Measurements from ENCODE around the gene MDM4. TPM values are rescaled to one million over a fixed set of nuclear protein-coding genes. Genes with fewer than 3 reads are reported as not detected.

The MDM4 gene
- total RNA-seq, 2 donors from 2014 or later, result 38.0 to 66.9 TPM

DNA sequence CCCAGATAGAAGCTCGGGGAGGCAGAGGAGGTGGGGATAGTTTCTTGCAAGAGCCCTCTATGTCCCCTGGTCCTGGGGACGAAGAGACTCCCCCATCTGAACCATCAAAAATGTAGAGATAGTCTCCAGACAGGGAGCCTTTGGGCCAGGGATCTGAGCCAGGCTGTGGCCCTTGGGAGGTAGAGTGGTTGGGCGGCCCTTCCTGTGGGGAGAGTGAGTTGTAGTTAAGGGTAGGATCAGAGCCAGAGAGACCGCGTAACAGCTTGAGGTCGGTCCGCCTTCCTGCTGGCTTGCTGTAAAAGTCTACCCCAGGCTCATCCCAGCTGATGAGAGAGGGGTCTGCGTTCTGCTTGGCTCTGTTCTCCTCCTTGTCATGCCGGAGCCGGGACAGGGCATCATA lies 46.9 kb upstream of the MDM4 start:
- Histone ChIP-seq H3K4me3 (no peak overlapping the region), H3K9me3 (no peaks in the 10 kb centered on the region), H3K27me3 (replicated peaks; ENCODE audit: insufficient read depth) (no peaks in the 10 kb centered on the region), H3K4me1 (replicated peaks) (peaks cover 8% of the 10 kb centered on the region), H3K36me3 (peaks cover 0 to 7% of the 10 kb centered on the region in 2 donors), H3K27ac (no peak overlapping the region)
- TF ChIP-seq, protein P1, sequence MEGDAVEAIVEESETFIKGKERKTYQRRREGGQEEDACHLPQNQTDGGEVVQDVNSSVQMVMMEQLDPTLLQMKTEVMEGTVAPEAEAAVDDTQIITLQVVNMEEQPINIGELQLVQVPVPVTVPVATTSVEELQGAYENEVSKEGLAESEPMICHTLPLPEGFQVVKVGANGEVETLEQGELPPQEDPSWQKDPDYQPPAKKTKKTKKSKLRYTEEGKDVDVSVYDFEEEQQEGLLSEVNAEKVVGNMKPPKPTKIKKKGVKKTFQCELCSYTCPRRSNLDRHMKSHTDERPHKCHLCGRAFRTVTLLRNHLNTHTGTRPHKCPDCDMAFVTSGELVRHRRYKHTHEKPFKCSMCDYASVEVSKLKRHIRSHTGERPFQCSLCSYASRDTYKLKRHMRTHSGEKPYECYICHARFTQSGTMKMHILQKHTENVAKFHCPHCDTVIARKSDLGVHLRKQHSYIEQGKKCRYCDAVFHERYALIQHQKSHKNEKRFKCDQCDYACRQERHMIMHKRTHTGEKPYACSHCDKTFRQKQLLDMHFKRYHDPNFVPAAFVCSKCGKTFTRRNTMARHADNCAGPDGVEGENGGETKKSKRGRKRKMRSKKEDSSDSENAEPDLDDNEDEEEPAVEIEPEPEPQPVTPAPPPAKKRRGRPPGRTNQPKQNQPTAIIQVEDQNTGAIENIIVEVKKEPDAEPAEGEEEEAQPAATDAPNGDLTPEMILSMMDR (IDR thresholded peaks at IDR 0.05), result no peak
- TF ChIP-seq POLR2AphosphoS5 (IDR thresholded peaks at IDR 0.05) (no peak), POLR2A (IDR thresholded peaks at IDR 0.05) (no peak)
- intact Hi-C loops (cut with DNase I), result no loop called here
- DNase-seq (ENCODE audit: low spot score), result no peak
- WGBS, result 87% methylated on average over 10 of the region's 10 CpGs

GRCh38 chr1:204471687-204472086 lies 44.5 kb upstream of the MDM4 start:
- WGBS, result 85% methylated on average over 4 of the region's 4 CpGs

DNA sequence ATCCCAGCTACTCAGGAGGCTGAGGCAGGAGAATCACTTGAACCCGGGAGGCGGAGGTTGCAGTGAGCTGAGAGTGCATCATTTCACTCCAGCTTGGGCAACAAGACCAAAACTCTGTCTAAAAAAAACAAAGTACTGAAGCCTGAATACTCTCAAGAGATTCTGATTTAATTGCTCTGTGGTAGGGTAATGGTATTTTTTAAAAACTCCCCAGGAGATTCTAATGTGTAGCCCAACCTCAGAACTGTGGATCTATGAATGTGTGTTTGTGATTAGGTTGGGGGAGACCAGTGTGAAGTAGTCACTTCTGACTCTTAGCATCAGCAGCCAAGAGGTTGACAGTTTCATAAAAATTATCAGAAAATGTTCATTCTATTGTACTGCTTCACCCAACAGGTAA lies 43.5 kb upstream of the MDM4 start:
- Histone ChIP-seq H3K36me3 (peaks cover 0 to 7% of the 10 kb centered on the region in 2 donors), H3K4me3 (no peak overlapping the region), H3K27me3 (replicated peaks; ENCODE audit: insufficient read depth) (no peaks in the 10 kb centered on the region), H3K9me3 (no peaks in the 10 kb centered on the region), H3K27ac (no peak overlapping the region), H3K4me1 (replicated peaks) (no peaks in the 10 kb centered on the region)
- DNase-seq (ENCODE audit: low spot score), result no peak
- 98% methylated on average over 2 of the region's 2 CpGs for WGBS
- TF ChIP-seq POLR2A (IDR thresholded peaks at IDR 0.05), result no peak
- TF ChIP-seq, protein P1 (IDR thresholded peaks at IDR 0.05), result no peak
- TF ChIP-seq POLR2AphosphoS5 (IDR thresholded peaks at IDR 0.05), result no peak
- intact Hi-C loops (cut with DNase I), result no loop called here

More at GRCh38 chr1:204471687-204472086, 44.5 kb upstream of the MDM4 start:
- Histone ChIP-seq H3K4me1 (replicated peaks) (peaks cover 4% of the 10 kb centered on the region), H3K4me3 (no peak overlapping the region), H3K9me3 (no peaks in the 10 kb centered on the region), H3K27ac (no peak overlapping the region), H3K27me3 (replicated peaks; ENCODE audit: insufficient read depth) (no peaks in the 10 kb centered on the region), H3K36me3 (peaks cover 0 to 7% of the 10 kb centered on the region in 2 donors)
- DNase-seq (ENCODE audit: low spot score), result no peak
- TF ChIP-seq POLR2A (IDR thresholded peaks at IDR 0.05), result no peak
- TF ChIP-seq, protein P1 (IDR thresholded peaks at IDR 0.05), result no peak
- no peak for TF ChIP-seq POLR2AphosphoS5 (IDR thresholded peaks at IDR 0.05)
- intact Hi-C loops (cut with DNase I), result no loop called here

GRCh38 chr1:204473400-204473965 lies 42.7 kb upstream of the MDM4 start:
- H3K27ac ChIP-seq, result no peak overlapping the region
- no peak for DNase-seq (ENCODE audit: low spot score)
- no peaks in the 10 kb centered on the region for H3K9me3 ChIP-seq
- H3K4me1 ChIP-seq (replicated peaks), result no peaks in the 10 kb centered on the region
- no peaks in the 10 kb centered on the region for H3K27me3 ChIP-seq (replicated peaks; ENCODE audit: insufficient read depth)
- no peak for TF ChIP-seq POLR2AphosphoS5 (IDR thresholded peaks at IDR 0.05)
- TF ChIP-seq, protein P1 (IDR thresholded peaks at IDR 0.05), result no peak
- no peak for TF ChIP-seq POLR2A (IDR thresholded peaks at IDR 0.05)
- intact Hi-C loops (cut with DNase I), result no loop called here
- H3K36me3 ChIP-seq, result peaks cover 0 to 6% of the 10 kb centered on the region in 2 donors
- H3K4me3 ChIP-seq, result no peak overlapping the region
- 95% methylated on average over 1 of the region's 1 CpG for WGBS

All from prostate gland (tissue), 2 donors.